Bladder microvascular endothelial cell (primary cell): Measurements from ENCODE around the gene ZNF598. TPM values are rescaled to one million over a fixed set of nuclear protein-coding genes. Genes with fewer than 3 reads are reported as not detected.

ENCODE experiments used
- total RNA-seq: library from RNA; depleted of rRNA; stranded (reverse); fragments of >200 nt; gene quantifications from 2 replicates; pipeline ENCODE4 v1.2.3, GENCODE V29; 2014

Gene ZNF598
- total RNA-seq: 11.2 and 24.5 TPM in 2 replicates

DNA sequence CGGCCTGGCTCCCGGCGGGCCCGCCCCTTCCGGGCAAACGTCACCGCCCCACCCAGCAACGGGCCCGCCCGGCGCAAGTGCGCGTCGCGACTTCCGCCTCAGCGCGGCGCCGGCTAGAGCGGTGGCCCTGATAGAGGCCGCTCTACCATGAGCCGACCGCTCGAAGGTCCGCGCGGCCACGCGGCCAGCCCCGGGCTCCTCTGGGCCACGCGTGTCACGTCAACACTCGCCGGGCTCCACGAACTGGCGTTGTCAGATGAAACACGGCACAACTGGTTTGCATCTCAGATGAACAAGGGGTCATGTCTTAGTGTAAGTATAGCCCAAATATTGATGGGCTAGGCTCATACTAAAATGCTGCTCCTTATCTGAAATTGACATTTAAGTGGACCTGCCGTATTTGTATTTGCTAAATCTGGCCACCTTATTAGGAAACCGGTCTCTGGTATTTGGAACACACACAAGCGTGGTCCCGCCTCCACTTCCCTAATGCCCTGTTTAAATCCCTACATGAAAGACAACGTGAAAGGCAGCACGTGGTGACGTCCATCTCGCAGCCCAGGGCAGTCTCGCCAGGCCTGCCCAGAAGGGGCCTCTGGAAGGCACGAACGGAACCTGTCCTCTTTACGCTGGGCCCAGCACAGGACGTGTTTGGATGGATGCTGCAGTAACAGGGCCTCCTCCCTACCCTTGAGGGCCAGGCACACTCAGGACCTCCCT is at the start of gene ZNF598:
TSS of gene ZNF598 (minus strand) at position 31 of the 720 bp plus-strand sequence.

DNA sequence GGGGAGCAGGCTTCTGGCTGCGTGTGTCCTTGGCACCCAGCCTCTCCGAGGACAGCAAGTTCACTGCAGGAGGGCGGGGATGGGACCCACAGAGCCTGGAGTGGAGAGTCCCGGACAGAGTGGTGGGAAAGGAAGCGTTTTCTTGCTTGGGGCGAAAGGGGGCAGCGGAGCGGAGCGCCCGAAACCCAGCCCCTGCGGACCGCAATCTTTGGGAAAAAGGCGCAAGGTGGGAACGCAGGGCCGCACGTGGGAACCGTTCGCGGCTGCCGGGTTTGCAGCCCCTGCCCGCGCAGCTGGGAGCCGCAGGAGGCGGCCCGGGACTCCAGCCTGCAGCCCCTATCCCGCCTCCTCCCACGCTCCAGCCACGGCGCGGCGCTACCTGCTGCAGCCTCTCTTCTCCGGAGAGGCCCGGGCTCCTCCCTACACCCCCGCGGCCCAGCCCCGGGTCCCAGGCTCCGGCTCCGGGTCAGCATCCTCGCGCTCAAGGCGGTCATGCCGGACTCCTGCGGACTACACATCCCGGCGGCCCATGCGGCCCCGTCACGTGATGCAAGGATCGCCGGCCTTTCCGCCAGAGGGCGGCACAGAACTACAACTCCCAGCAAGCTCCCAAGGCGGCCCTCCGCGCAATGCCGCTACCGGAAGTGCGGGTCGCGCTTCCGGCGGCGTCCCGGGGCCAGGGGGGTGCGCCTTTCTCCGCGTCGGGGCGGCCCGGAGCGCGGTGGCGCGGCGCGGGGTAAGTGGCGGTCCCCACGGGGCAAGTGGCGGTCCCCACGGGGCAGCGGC is 37.9 kb upstream of the ZNF598 start, which contains the start of the genes NTHL1 and TSC2:
TSS of gene NTHL1 (minus strand) at position 505 of the 786 bp plus-strand sequence. CDS start at position 494, 11 bp downstream.
TSS of gene TSC2 (plus strand) at position 656 of the 786 bp plus-strand sequence. CDS start 631 bp downstream, outside the sequence.

DNA sequence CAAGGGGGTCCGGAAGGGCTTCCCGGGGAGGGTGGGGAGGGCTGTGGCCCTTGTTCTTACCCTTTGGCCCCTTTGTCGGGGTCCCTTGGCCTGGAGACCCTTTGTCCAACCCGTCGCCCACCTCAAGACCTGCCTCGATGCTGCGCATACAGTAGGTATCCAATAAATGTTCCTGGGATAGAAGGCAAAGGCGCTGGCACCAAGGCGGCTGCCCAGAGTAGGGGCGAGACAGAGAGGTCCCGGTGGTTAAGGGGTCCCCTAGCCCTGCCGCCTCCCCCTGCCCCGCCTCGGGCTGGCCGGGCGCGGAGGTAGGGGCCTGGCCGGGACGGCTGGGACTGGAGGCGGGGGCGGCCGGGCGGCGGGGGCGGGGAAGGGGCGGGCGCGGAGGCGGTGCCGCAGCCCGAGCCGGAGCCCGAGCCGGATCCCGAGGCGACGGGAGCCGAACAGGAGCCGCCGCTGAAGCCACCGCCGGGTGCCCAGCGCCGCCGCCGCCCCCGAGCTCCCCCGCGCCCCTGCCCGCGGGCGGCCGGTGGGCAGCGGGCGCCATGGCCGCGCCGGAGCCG is 16.9 kb upstream of the ZNF598 start, which contains the start of gene NHERF2:
TSS of gene NHERF2 (plus strand) at position 442 of the 563 bp plus-strand sequence. CDS start at position 546, 104 bp downstream.

DNA sequence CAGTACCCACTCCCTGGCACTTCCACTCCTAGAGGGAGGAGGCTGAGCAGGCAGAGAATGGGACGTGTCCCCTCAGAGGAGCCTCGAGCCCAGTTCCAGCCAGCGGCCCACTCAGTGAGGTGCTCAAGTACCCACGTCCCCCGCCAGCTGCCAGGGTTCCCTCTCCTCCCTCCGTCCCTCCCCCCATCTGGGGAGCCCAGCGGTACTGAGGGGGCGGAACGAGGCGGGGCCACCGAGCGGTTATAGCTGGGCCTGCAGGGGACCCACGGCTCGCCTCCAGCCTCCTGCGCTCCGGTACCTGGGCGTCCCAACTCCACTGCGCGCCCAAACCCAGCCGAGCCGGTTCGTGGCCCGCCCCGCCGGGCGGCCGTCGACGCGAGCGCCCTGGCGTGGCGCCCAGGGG is 9.9 kb upstream of the ZNF598 start, which contains the start of gene NPW:
TSS of gene NPW (plus strand) at position 268 of the 403 bp plus-strand sequence.

DNA sequence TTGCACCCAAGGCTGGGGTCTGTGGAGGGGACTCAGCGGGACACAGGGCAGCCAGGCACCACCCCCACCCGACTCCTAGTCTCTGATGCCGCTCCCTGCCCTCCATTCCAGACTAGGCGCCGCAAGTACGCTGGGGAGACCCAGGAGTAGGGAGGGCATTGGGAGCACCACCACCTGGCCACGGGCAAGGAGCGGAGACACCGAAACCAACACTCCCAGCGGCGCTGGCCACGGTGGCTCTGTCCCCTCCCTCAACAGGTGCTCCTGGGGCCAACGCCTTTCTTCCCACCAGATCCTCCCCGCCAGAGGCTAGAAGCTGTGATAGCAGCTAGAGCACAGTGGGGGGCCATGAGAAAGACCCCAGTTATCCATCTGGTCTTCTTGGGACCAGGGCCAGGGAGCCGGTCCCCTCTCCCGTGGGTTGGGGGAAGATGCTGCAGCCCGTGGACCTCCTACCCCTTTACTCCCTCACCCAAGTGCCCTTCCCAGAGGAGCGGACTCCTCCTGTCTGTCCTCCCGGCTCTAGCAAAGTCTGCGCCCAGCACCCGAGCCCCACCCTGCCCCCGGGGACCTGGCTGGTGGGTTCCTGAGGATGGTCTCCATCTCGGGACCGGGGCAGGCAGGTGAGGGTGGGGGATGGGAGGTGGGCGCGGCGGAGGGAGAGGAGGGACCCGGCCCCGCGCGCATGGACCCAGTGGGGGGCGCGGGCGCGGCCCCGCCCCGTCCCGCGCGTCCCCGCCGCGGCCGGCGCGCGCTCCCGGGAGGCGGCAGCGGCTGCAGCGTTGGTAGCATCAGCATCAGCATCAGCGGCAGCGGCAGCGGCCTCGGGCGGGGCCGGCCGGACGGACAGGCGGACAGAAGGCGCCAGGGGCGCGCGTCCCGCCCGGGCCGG is 20.2 kb downstream of the ZNF598 start, which contains the start of gene SYNGR3:
TSS of gene SYNGR3 (plus strand) at position 762 of the 892 bp plus-strand sequence. CDS start 133 bp downstream, outside the sequence.

DNA sequence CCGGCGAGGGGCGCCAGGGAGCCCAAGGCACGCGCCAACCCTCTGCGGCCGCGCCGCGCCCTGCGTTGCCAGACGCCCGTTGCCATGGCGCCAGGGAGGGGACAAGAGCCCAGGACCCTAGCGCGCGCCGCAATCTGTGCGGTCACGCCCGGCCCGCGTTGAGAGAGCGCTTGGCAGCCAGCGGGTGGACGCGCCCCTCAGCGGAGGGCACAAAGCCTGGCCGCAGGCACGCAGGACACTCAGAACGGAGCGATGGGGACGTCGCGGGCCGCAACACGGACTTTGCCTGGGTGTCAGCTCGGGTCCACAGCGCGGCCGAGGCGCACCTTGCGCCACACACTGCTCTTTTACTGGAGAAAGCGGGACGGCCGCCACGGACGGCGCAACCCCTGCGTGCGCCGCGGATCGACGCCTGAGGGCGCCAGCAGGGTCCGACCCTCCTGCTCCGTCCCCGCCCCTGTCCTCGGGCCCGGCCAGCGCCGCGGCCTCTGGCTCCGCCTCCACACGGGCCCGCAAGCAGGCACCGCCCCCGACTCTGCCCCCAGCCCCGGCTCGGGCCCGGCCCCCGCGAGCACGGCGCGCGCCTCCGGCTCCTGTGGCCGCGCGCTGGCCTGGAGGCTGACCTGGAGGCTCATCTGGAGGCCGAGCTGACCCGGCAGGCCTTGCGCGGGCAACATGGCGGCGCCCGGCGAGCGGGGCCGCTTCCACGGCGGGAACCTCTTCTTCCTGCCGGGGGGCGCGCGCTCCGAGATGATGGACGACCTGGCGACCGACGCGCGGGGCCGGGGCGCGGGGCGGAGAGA is 25.9 kb downstream of the ZNF598 start, which contains the start of gene GFER:
TSS of gene GFER (plus strand) at position 650 of the 803 bp plus-strand sequence. CDS start at position 676, 26 bp downstream.

DNA sequence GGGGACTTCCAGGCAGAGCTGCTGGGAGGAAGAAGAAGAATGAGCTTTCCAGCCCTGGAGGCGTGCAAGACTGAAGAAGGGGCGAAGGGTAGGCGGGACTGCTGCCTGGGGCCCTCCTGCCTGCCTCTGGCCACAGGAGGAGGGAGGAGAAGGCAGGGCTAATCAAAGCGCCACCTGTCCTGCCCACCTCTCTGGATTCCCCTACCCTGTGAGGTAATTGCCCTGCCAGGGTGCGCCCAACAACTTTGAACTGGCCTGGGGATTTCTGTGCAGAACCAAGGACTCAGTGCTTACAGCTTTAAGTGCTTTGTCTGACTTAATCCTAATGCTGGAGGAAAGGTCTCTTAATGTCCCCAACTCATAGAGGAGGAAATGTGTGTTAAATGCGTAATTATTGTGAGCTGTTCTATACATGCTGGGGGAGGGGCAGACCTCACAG is 28.2 kb downstream of the ZNF598 start, which contains the start of gene NOXO1:
TSS of gene NOXO1 (minus strand) at position 72 of the 439 bp plus-strand sequence. CDS start 290 bp downstream, outside the sequence.

DNA sequence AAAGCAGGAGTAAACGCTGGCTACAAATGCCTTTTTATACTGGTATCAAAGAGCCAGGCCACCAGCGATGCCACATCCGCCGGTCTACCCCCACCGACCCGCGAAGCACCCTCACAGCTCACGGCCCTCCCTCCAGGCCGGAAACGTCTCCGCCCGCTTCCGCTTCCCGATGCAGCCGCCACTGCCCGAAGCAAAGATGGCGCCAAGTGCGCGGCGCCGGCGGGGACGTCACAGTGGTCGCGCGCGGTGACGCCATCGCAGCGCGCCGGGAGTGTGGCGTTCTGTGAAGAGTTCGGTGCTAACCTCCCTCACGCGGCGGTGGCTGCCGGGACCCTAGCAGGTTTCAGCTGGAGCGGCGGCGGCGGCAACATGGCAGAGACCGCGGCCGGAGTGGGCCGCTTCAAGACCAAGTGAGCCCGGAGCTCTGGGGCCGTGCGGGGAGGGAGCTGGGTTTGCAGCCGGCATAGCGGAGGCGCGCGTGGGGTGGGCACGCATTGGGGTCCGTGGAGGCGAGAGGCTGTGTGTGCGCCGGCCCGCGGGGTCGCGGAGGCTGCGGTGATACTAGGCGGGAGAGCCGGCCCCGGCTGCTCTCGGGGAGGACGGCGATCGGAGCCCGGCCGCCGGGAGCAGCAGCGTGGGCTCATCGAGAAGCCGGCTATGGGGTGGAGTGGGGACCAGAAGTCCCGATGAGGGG is 37.7 kb downstream of the ZNF598 start, which contains the start of gene TBL3:
TSS of gene TBL3 (plus strand) at position 258 of the 694 bp plus-strand sequence. CDS start at position 370, 112 bp downstream.

DNA sequence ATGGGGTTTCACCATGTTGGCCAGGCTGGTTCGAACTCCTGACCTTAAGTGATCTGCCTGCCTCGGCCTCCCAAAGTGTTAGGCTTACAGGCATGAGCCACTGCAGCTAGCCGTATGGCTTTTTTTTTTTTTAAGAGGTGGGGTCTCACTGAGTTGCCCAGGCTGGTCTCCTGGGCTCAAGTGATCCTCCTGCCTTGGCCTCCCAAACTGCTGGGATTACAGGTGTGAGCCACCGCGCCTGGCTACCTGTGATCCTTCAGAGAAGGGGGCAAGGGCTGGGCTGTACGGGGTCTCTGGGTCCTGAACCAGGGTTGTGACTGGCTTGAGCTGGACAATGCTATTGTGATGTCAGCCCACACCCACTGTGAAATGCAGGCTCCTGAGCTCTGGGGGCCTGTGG is 43.2 kb downstream of the ZNF598 start, which contains the start of gene RNF151:
TSS of gene RNF151 (plus strand) at position 397 of the 400 bp plus-strand sequence. CDS start 26 bp downstream, outside the sequence.

DNA sequence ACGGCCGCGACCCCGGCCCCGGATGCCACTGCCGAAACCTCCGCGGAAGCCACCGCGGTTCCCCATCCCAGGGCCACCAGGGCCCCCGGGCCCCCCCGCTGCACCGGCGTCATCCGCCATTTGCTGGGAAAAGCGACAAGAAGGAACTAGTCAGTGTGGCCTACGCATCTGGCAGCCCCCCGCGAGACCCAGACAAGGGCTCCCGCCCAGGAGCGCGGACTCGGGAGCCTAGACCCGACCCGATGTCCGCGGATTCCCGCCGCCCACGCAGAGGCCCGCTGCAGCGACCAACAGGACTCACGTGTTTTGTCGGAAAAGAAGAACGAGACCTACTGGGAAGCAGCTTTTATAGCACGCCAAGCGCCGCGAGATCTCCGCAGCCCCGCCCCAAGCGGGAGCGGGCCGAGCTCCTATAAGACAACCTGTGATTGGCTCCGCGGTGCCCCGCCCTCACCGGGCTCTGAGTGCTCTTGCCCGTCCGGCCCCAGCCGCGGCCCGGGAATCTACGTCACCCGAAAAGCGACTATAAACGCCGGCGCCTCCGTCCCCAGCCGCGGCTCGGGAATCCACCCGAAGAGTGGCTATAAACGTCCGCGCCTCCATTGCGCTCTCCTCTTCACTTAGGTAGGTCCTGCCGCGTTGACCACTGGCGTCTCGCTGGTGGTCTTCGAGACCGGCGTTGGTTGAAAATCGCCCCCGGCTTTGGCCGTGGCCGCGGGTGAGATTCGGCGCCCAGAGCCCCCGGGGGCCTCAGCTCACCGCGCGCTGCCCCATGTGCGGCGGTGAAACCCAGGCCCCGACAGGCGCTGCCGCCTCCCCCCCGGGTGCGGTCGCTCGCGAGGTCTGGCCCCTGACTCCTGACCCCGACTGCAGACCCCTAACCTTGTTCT is 44.9 kb downstream of the ZNF598 start, which contains the start of gene RPS2:
TSS of gene RPS2 (minus strand) at position 321 of the 890 bp plus-strand sequence. CDS start at position 120, 201 bp downstream.

DNA sequence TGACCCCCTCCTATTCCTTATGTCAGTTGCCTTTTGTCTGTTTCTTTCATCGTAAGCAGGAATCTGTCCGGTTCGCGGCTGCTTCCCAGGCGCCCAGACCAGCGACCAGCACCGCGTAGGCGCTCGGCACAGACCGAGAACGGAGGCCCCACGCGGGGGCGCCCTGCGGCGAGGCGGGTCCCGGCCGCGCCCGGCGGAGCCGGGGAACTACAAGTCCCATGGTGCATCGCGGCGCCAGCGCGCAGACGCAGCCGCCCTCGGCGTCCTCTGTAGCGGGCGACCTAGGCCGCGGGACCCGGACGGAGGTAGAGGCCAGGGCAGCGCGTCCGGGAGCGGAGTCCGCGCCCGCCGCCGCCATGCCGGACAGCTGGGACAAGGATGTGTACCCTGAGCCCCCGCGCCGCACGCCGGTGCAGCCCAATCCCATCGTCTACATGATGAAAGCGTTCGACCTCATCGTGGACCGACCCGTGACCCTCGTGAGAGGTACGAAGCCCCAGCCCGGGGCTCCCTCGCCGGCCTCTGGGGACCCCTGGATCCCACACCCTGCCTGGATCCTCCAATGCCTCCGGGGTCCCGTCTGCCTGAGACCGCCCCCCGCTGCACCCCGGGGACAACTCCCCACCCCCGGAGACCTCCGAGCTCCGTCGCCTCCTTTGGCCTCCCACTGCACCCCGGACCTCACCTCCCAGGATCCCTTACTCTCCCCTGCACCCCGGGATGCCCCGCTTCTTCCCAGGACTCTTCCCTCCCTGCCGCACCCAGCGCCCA is 50.2 kb downstream of the ZNF598 start, which contains the start of gene NDUFB10:
TSS of gene NDUFB10 (plus strand) at position 270 of the 771 bp plus-strand sequence. CDS start at position 357, 87 bp downstream.

Other genes with a start within 250 kb of the ZNF598 start
- gene NME3, start 238.3 kb downstream of the ZNF598 start, total RNA-seq: 39.3 and 51.6 TPM in 2 replicates
- 3.7 and 9.2 TPM in 2 replicates for gene EME2, start 237.0 kb downstream of the ZNF598 start, total RNA-seq
- 68.8 and 72.9 TPM in 2 replicates for gene MRPS34, start 236.7 kb downstream of the ZNF598 start, total RNA-seq
- gene SPSB3, start 227.2 kb downstream of the ZNF598 start, total RNA-seq: 45.2 and 60.4 TPM in 2 replicates
- 67.3 and 75.4 TPM in 2 replicates for gene NUBP2, start 226.9 kb downstream of the ZNF598 start, total RNA-seq
- under 0.01 TPM in 1 of 2 replicates, not detected in the other for gene IGFALS, start 216.1 kb downstream of the ZNF598 start, total RNA-seq
- gene HAGH, start 183.0 kb downstream of the ZNF598 start, total RNA-seq: 70.3 and 94.3 TPM in 2 replicates
- 70.3 and 124 TPM in 2 replicates for gene FAHD1, start 182.6 kb downstream of the ZNF598 start, total RNA-seq
- not detected in 2 replicates for gene MEIOB, start 137.7 kb downstream of the ZNF598 start, total RNA-seq
- not detected in 2 replicates for gene HS3ST6, start 91.4 kb downstream of the ZNF598 start, total RNA-seq
- 6.5 and 8.7 TPM in 2 replicates for gene MSRB1, start 66.6 kb downstream of the ZNF598 start, total RNA-seq
- not detected in 2 replicates for gene RPL3L, start 55.1 kb downstream of the ZNF598 start, total RNA-seq
- gene NDUFB10, start 50.3 kb downstream of the ZNF598 start, total RNA-seq: 133 and 143 TPM in 2 replicates
- 1,957 and 2,987 TPM in 2 replicates for gene RPS2, start 45.0 kb downstream of the ZNF598 start, total RNA-seq
- gene RNF151, start 43.0 kb downstream of the ZNF598 start, total RNA-seq: not detected in 2 replicates
- 33.7 and 61.0 TPM in 2 replicates for gene TBL3, start 37.8 kb downstream of the ZNF598 start, total RNA-seq
- 0.13 and 0.16 TPM in 2 replicates for gene NOXO1, start 28.4 kb downstream of the ZNF598 start, total RNA-seq
- 11.1 and 12.3 TPM in 2 replicates for gene GFER, start 25.6 kb downstream of the ZNF598 start, total RNA-seq
- gene SYNGR3, start 19.9 kb downstream of the ZNF598 start, total RNA-seq: 0.65 and 2.8 TPM in 2 replicates
- 0.16 TPM in 1 of 2 replicates, not detected in the other for gene NPW, start 10.0 kb upstream of the ZNF598 start, total RNA-seq
- 52.4 and 55.7 TPM in 2 replicates for gene NHERF2, start 17.1 kb upstream of the ZNF598 start, total RNA-seq
- 23.5 and 61.5 TPM in 2 replicates for gene NTHL1, start 38.0 kb upstream of the ZNF598 start, total RNA-seq
- 32.4 and 79.5 TPM in 2 replicates for gene TSC2, start 38.2 kb upstream of the ZNF598 start, total RNA-seq
- 36.4 and 82.1 TPM in 2 replicates for gene PKD1, start 126.1 kb upstream of the ZNF598 start, total RNA-seq
- gene RAB26, start 138.8 kb upstream of the ZNF598 start, total RNA-seq: 0.49 and 0.88 TPM in 2 replicates
- gene TRAF7, start 146.0 kb upstream of the ZNF598 start, total RNA-seq: 59.9 and 113 TPM in 2 replicates
- 0.50 TPM in 1 of 2 replicates, not detected in the other for gene CASKIN1, start 186.8 kb upstream of the ZNF598 start, total RNA-seq
- gene MLST8, start 195.6 kb upstream of the ZNF598 start, total RNA-seq: 10.5 and 12.0 TPM in 2 replicates
- 2.1 and 5.0 TPM in 2 replicates for gene BRICD5, start 201.0 kb upstream of the ZNF598 start, total RNA-seq
- 10.7 and 14.7 TPM in 2 replicates for gene PGP, start 205.0 kb upstream of the ZNF598 start, total RNA-seq
- 28.0 and 35.9 TPM in 2 replicates for gene E4F1, start 213.8 kb upstream of the ZNF598 start, total RNA-seq
- 0.32 and 0.63 TPM in 2 replicates for gene DNASE1L2, start 226.6 kb upstream of the ZNF598 start, total RNA-seq
- gene ECI1, start 241.8 kb upstream of the ZNF598 start, total RNA-seq: 19.2 and 23.5 TPM in 2 replicates